Measurements from ENCODE around the gene USP54. TPM values are rescaled to one million over a fixed set of nuclear protein-coding genes. Genes with fewer than 3 reads are reported as not detected.

Gene USP54
- total RNA-seq, 1 donor from 2014 or later = 9.4 TPM

- no peak overlapping the region for H3K27ac Mint-ChIP-seq (ENCODE audit: unreplicated experiment)
- no peaks in the 10 kb centered on the region for H3K36me3 Mint-ChIP-seq (ENCODE audit: unreplicated experiment)
- TF ChIP-seq CTCF (IDR thresholded peaks at IDR 0.05) = no peak
- no peak for DNase-seq (ENCODE audit: extremely low spot score, unreplicated experiment)
- H3K4me3 Mint-ChIP-seq (ENCODE audit: unreplicated experiment) = peak overlapping the region; percentile 8
- H3K27me3 Mint-ChIP-seq (ENCODE audit: unreplicated experiment) = no peaks in the 10 kb centered on the region
- H3K9me3 Mint-ChIP-seq (ENCODE audit: unreplicated experiment) = no peaks in the 10 kb centered on the region
- H3K4me1 Mint-ChIP-seq (ENCODE audit: unreplicated experiment) = peaks cover 31% of the 10 kb centered on the region
Observed at GRCh38 chr10:73497623-73498022, 93.5 kb downstream of the USP54 start.

GRCh38 chr10:73495884-73496674 lies 95.1 kb downstream of the USP54 start, which contains the start of gene PPP3CB:
TSS of gene PPP3CB (minus strand) at chr10:73496024. CDS start at chr10:73495889, 135 bp downstream.
- H3K4me1 Mint-ChIP-seq (ENCODE audit: unreplicated experiment) = peaks cover 37% of the 10 kb centered on the region
- TF ChIP-seq CTCF (IDR thresholded peaks at IDR 0.05) = no peak

GRCh38 chr10:73495226-73495883 lies 95.8 kb downstream of the USP54 start:
- TF ChIP-seq CTCF (IDR thresholded peaks at IDR 0.05) = no peak
- H3K9me3 Mint-ChIP-seq (ENCODE audit: unreplicated experiment) = no peaks in the 10 kb centered on the region
- peak overlapping the region; percentile 93 for H3K4me3 Mint-ChIP-seq (ENCODE audit: unreplicated experiment)
- peaks cover 38% of the 10 kb centered on the region for H3K4me1 Mint-ChIP-seq (ENCODE audit: unreplicated experiment)
- H3K27ac Mint-ChIP-seq (ENCODE audit: unreplicated experiment) = peak overlapping the region; percentile 95
- H3K27me3 Mint-ChIP-seq (ENCODE audit: unreplicated experiment) = no peaks in the 10 kb centered on the region
- peak; percentile 91 for DNase-seq (ENCODE audit: extremely low spot score, unreplicated experiment)
- H3K36me3 Mint-ChIP-seq (ENCODE audit: unreplicated experiment) = peaks cover 4% of the 10 kb centered on the region

More at GRCh38 chr10:73495884-73496674, 95.1 kb downstream of the USP54 start, which contains the start of gene PPP3CB:
- DNase-seq (ENCODE audit: extremely low spot score, unreplicated experiment) = peak; percentile 94
- H3K27me3 Mint-ChIP-seq (ENCODE audit: unreplicated experiment) = no peaks in the 10 kb centered on the region
- peaks cover 4% of the 10 kb centered on the region for H3K36me3 Mint-ChIP-seq (ENCODE audit: unreplicated experiment)
- peak within 1 kb of the TSS; percentile 93 for H3K4me3 Mint-ChIP-seq (ENCODE audit: unreplicated experiment)
- H3K9me3 Mint-ChIP-seq (ENCODE audit: unreplicated experiment) = no peaks in the 10 kb centered on the region
- H3K27ac Mint-ChIP-seq (ENCODE audit: unreplicated experiment) = peak within 1 kb of the TSS; percentile 98

GRCh38 chr10:73494877-73495225 lies 96.3 kb downstream of the USP54 start:
- H3K27me3 Mint-ChIP-seq (ENCODE audit: unreplicated experiment) = no peaks in the 10 kb centered on the region
- no peak for DNase-seq (ENCODE audit: extremely low spot score, unreplicated experiment)

More at GRCh38 chr10:73494877-73495225, 96.3 kb downstream of the USP54 start:
- peak overlapping the region; percentile 93 for H3K4me3 Mint-ChIP-seq (ENCODE audit: unreplicated experiment)
- peaks cover 4% of the 10 kb centered on the region for H3K36me3 Mint-ChIP-seq (ENCODE audit: unreplicated experiment)
- H3K27ac Mint-ChIP-seq (ENCODE audit: unreplicated experiment) = peak overlapping the region; percentile 95
- no peak for TF ChIP-seq CTCF (IDR thresholded peaks at IDR 0.05)
- H3K4me1 Mint-ChIP-seq (ENCODE audit: unreplicated experiment) = peaks cover 41% of the 10 kb centered on the region
- no peaks in the 10 kb centered on the region for H3K9me3 Mint-ChIP-seq (ENCODE audit: unreplicated experiment)

All from osteocyte (in vitro differentiated cells).